Activated gamma-delta T cell treated with anti-CD3 and anti-CD28 coated beads, Interleukin-2, amount 50 U/mL, for 16 hours (primary cell): ENCODE measurements around the gene SLF1.

Source experiments
- DNase-seq: peaks from one replicate; pipeline ENCODE4 v3.0.0-alpha.2; 2020; ENCODE audit warnings: low read depth

The SLF1 gene

GRCh38 chr5:94661086-94661485 is 42.6 kb downstream of the SLF1 start:
- DNase-seq, result no peak

GRCh38 chr5:94667937-94668336 is 49.5 kb downstream of the SLF1 start:
- DNase-seq, result no peak

GRCh38 chr5:94670726-94671125 is 52.3 kb downstream of the SLF1 start:
- DNase-seq, result no peak

GRCh38 chr5:94672746-94673145 is 54.3 kb downstream of the SLF1 start:
- no peak for DNase-seq

GRCh38 chr5:94674490-94675382 is 56.3 kb downstream of the SLF1 start:
- no peak for DNase-seq

- no peak for DNase-seq
Observed at GRCh38 chr5:94675965-94676618, 57.6 kb downstream of the SLF1 start.

- DNase-seq, result no peak
Observed at GRCh38 chr5:94682814-94683520, 64.5 kb downstream of the SLF1 start.

- no peak for DNase-seq
Observed at GRCh38 chr5:94689908-94690307, 71.4 kb downstream of the SLF1 start.

- DNase-seq, result no peak
Observed at GRCh38 chr5:94690778-94691177, 72.3 kb downstream of the SLF1 start.

- DNase-seq, result no peak
Observed at GRCh38 chr5:94691291-94691690, 72.8 kb downstream of the SLF1 start.

- DNase-seq, result no peak
Observed at GRCh38 chr5:94691949-94692348, 73.5 kb downstream of the SLF1 start.

GRCh38 chr5:94692581-94692980 is 74.1 kb downstream of the SLF1 start:
- DNase-seq, result no peak

- no peak for DNase-seq
Observed at GRCh38 chr5:94693043-94693822, 74.8 kb downstream of the SLF1 start.

GRCh38 chr5:94693845-94694370 is 75.4 kb downstream of the SLF1 start:
- no peak for DNase-seq

- no peak for DNase-seq
Observed at GRCh38 chr5:94694671-94695070, 76.2 kb downstream of the SLF1 start.

- DNase-seq, result no peak
Observed at GRCh38 chr5:94698197-94698596, 79.7 kb downstream of the SLF1 start.

GRCh38 chr5:94699562-94699961 is 81.1 kb downstream of the SLF1 start:
- no peak for DNase-seq

GRCh38 chr5:94700592-94700991 is 82.1 kb downstream of the SLF1 start:
- DNase-seq, result no peak

GRCh38 chr5:94702729-94703128 is 84.3 kb downstream of the SLF1 start:
- DNase-seq, result no peak

GRCh38 chr5:94705427-94705826 is 87.0 kb downstream of the SLF1 start:
- no peak for DNase-seq

- no peak for DNase-seq
Observed at GRCh38 chr5:94707359-94707758, 88.9 kb downstream of the SLF1 start.

- no peak for DNase-seq
Observed at GRCh38 chr5:94709277-94709676, 90.8 kb downstream of the SLF1 start.
